ENCODE measurements around the gene RAB1A.
"Not testable (repeated sequence)": the region's sequence is repeated elsewhere in the genome, so short reads cannot be mapped to it uniquely, and the experiment has no call there.

The RAB1A gene

DNA sequence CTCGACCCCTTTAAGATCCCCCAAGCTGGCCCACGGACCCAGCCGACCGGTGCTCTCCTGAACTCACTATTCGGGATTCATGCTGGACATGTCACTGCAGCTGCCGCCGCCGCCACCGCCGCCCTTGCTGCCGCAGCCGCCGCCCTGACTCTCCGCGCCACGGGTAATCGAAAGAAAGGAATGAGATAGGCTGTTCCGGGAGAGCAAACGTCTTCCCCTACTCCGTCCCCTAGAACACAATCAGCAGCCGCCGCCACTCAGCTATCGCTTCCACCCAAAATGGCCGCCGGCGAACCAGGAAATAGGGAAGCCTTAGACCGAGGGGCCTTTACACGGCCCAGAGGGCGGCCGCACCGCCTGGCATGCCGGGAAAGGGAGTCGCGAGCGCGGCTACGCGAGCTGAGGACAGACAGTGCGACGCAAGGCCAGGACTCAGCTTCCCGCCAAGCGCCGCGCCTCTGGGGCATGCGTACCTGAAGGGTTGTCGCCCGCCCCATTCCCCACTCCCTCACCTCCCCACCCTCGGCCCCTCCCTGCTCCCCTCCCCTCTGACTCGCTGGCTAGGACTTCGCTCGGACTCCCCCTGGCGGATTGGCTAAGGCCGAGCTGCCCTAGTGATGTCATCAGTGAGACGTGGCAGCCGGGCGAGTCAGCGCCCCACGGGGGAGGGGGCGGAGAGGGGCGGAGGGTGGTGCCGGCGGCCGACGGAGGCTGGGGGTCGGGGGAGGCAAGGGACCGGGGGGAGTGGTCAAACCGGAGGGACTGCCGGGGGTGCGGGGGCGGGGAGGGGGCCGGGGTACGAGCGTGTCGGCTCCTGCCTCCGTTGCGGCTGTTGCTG, at the start of gene RAB1A:
Gene RAB1A (minus strand): TSS at position 281 of the 838 bp plus-strand sequence. CDS start 191 bp downstream, at position 90.
- no peaks in the 10 kb centered on the region for H3K9me3 Mint-ChIP-seq
- peaks cover 15 to 26% of the 10 kb centered on the region in 2 donors for H3K4me1 Mint-ChIP-seq
- peaks cover 8 to 10% of the 10 kb centered on the region in 2 donors for H3K36me3 Mint-ChIP-seq
- ATAC-seq (replicated peaks) (peak; percentile 95 to 96), DNase-seq (peak; percentile 98)
- H3K27me3 Mint-ChIP-seq = no peaks in the 10 kb centered on the region
- peak within 1 kb of the TSS; percentile 99 for H3K27ac Mint-ChIP-seq
- H3K4me3 Mint-ChIP-seq = peak within 1 kb of the TSS; percentile 93 to 99

DNA sequence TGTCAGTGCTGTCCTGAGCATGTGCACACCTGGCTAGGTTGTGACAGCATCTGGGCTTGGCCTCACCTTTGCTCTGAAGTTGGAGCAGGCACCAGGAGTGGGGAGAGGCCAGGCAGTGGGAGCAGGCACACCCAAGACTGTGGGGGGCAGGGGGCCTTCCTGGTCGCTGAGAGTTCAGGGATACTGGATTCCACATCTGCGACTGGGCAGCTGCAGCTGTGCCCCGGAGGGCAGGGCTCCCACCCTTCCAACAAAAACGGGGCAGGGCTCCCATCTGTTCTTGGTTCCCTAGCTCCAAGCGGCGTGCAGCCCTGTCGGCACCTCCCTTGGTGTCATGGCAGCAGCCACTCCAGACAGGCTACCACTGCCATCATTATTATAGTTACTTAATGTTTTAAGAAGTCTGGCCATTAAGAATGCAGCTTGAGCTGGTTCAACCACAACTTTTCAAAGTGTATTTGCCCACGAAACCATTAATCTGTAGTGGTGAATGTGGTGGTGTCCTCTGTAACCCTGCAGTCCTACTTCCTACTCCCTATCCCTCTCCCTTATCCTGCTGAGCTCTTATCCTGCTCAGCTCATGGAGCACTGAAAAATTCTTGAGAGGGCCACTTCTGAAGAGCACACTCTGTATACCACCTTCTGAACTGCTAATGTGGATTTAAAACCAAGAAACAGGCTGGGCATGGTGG, 48.0 kb upstream of the RAB1A start:
- H3K27me3 Mint-ChIP-seq = no peaks in the 10 kb centered on the region
- H3K36me3 Mint-ChIP-seq = peaks cover 0 to 1% of the 10 kb centered on the region in 2 donors
- H3K9me3 Mint-ChIP-seq = no peaks in the 10 kb centered on the region
- DNase-seq (no peak), ATAC-seq (replicated peaks) (no peak)
- H3K27ac Mint-ChIP-seq = no peak overlapping the region
- H3K4me3 Mint-ChIP-seq = no peak overlapping the region
- no peaks in the 10 kb centered on the region for H3K4me1 Mint-ChIP-seq

DNA sequence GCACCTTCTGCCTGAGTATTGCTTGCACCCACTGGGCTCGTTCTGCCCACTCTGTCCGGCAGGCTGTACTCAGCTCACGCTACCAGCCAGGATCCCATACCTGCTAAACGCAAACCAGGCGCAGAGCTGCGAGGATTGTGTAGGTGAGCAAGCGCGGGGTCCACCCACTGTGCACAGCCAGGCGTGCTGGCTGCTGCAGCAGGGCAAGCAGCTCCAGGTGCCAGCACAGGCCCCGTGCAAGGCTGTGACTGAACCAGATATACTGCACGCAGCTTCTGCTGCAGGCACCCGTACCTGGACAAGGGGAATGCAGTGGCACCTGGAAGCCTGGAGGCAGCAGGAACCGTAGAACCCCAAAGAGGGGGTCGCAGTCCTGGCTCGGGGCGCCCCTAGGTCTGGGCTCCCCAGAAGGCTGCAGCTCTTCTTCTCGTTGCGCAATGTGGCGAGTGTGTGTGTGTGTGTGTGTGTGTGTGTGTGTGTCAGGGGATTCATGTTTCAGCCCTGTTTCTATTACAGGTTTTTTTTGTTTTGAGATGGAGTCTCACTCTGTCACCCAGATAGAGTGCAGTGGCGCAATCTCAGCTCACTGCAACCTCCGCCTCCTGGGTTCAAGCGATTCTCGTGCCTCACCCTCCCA, 46.1 kb upstream of the RAB1A start:
- DNase-seq = no peak
- H3K27me3 Mint-ChIP-seq = no peaks in the 10 kb centered on the region
- no peaks in the 10 kb centered on the region for H3K4me1 Mint-ChIP-seq
- no peaks in the 10 kb centered on the region for H3K9me3 Mint-ChIP-seq
- no peak for ATAC-seq (replicated peaks)
- no peak overlapping the region for H3K27ac Mint-ChIP-seq
- no peak overlapping the region for H3K4me3 Mint-ChIP-seq
- H3K36me3 Mint-ChIP-seq = no peaks in the 10 kb centered on the region

GRCh38 chr2:65174031-65174430, 44.1 kb upstream of the RAB1A start:
- not testable (repeated sequence) for H3K36me3 Mint-ChIP-seq; H3K27ac Mint-ChIP-seq; H3K4me3 Mint-ChIP-seq; H3K4me1 Mint-ChIP-seq; H3K27me3 Mint-ChIP-seq; DNase-seq; ATAC-seq (replicated peaks); H3K9me3 Mint-ChIP-seq

DNA sequence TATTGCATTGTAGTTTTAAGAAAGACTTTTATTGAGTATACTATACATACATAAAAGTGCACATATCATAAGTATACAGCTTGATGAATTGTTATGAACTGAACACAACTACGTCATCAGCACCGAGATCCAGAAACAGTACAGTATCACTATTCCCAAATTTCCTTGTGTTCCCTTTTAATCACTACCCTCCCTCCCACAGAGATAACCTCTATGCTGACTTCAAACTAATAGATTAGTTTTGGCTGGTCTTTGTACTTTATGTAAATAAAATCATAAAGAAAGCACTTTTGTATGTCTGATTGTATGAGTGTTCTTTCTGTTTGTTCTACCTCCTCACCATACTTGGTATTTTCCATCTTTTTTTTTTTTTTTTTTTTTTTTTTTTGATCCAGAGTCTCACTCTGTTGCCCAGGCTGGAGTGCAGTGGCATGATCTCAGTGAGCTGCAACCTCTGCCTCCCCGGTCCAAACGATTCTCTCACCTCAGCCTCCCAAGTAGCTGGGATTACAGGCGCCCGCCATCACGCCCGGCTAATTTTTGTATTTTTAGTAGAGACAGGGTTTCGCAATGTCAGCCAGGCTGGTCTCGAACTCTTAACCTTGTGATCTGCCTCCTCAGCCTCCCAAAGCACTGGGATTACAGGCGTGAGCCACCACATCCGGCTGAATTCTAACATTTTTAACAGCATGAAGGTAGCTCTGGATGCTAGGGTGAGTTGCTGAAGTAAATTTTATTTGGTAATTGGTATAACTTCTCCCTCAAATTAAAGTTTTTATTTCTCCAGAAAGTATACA, 43.3 kb upstream of the RAB1A start:
- ATAC-seq (replicated peaks) (no peak), DNase-seq (no peak)
- no peaks in the 10 kb centered on the region for H3K4me1 Mint-ChIP-seq
- H3K9me3 Mint-ChIP-seq = no peaks in the 10 kb centered on the region
- no peak overlapping the region for H3K4me3 Mint-ChIP-seq
- no peaks in the 10 kb centered on the region for H3K36me3 Mint-ChIP-seq
- H3K27ac Mint-ChIP-seq = no peak overlapping the region
- no peaks in the 10 kb centered on the region for H3K27me3 Mint-ChIP-seq

DNA sequence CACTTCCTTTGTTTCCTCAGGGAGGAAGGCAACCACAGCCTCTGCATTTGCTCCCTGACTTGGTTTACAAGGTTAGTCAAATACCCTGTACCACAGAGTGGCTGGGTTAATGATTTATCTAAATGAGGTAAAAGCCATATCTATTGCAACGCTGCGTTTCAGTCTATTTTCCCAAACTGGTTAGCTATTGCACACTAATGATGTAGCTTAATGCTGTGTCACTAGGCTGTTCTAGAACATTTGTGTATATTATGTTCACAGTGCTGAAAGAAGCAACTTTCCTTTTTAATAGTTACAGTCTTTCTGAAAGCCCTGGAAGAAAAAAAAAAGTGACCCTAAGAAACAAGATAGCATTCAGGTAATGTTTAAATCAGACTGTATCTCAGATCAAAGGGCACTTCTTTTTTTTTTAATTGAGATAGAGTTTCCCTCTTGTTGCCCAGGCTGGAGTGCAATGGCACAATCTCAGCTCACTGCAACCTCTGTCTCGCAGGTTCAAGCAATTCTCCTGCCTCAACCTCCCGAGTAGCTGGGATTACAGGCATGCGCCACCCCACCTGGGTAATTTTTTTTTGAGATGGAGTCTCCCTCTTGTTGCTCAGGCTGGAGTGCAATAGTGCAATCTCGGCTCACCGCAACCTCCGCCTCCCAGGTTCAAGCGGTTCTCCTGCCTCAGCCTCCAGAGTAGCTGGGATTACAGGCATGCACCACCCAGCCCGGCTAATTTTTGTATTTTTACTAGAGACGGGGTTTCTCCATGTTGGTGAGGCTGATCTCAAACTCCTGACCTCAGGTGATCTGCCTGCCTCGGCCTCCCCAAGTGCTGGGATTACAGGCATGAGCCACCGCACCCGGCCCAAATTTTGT, 40.9 kb upstream of the RAB1A start:
- H3K27me3 Mint-ChIP-seq; H3K4me3 Mint-ChIP-seq; H3K36me3 Mint-ChIP-seq; H3K9me3 Mint-ChIP-seq; H3K4me1 Mint-ChIP-seq; DNase-seq; H3K27ac Mint-ChIP-seq; ATAC-seq (replicated peaks): not testable (repeated sequence)

GRCh38 chr2:65169760-65170136, 39.8 kb upstream of the RAB1A start:
- Mint-ChIP-seq H3K4me1 (peaks cover 8 to 13% of the 10 kb centered on the region in 2 donors), H3K27me3 (no peaks in the 10 kb centered on the region), H3K27ac (no peak overlapping the region), H3K4me3 (no peak overlapping the region), H3K9me3 (no peaks in the 10 kb centered on the region), H3K36me3 (no peaks in the 10 kb centered on the region)
- DNase-seq (no peak), ATAC-seq (replicated peaks) (no peak)

GRCh38 chr2:65165558-65165957, 35.7 kb upstream of the RAB1A start:
- peaks cover 14 to 31% of the 10 kb centered on the region in 2 donors for H3K4me1 Mint-ChIP-seq
- H3K27me3 Mint-ChIP-seq = no peaks in the 10 kb centered on the region
- no peak for DNase-seq
- H3K9me3 Mint-ChIP-seq = no peaks in the 10 kb centered on the region
- peak overlapping the region in 1 of 2 donors; percentile 14 for H3K4me3 Mint-ChIP-seq
- peak overlapping the region; percentile 14 for H3K27ac Mint-ChIP-seq
- ATAC-seq (replicated peaks) = peak; percentile 55 to 67
- H3K36me3 Mint-ChIP-seq = no peaks in the 10 kb centered on the region

DNA sequence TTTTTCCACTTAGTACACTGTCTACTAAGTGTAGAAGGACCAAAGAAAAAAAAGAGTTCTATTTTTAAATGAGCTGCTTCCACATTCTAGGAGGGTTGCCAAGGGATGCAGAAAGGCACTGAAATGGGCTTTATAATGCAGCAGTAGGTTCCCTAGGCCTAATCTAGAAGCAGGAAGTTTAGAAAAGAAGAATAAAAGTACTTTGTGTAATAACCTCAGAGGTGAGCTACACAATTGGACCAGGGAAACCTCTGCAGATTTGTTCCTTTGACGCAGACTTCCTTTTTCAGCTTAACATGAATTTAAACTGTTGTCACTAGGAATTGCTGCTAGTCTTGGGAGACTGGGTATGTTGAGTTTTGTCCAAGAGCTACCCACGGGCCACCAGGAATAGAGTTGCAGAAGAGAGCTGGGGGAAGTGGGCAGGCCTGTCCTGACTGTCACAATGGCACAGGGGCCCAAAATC, 34.6 kb upstream of the RAB1A start:
- no peak overlapping the region for H3K27ac Mint-ChIP-seq
- no peaks in the 10 kb centered on the region for H3K27me3 Mint-ChIP-seq
- ATAC-seq (replicated peaks) = no peak

GRCh38 chr2:65161551-65162100, 31.7 kb upstream of the RAB1A start:
- peak overlapping the region; percentile 68 for H3K27ac Mint-ChIP-seq
- no peaks in the 10 kb centered on the region for H3K36me3 Mint-ChIP-seq
- no peaks in the 10 kb centered on the region for H3K27me3 Mint-ChIP-seq
- no peaks in the 10 kb centered on the region for H3K9me3 Mint-ChIP-seq
- H3K4me1 Mint-ChIP-seq = peaks cover 20 to 41% of the 10 kb centered on the region in 2 donors
- ATAC-seq (replicated peaks) (no peak), DNase-seq (no peak)
- no peak overlapping the region for H3K4me3 Mint-ChIP-seq

More for the DNA sequence above, 34.6 kb upstream of the RAB1A start:
- no peaks in the 10 kb centered on the region for H3K36me3 Mint-ChIP-seq
- H3K4me3 Mint-ChIP-seq = no peak overlapping the region
- H3K9me3 Mint-ChIP-seq = no peaks in the 10 kb centered on the region
- H3K4me1 Mint-ChIP-seq = peaks cover 20 to 41% of the 10 kb centered on the region in 2 donors
- no peak for DNase-seq

GRCh38 chr2:65159906-65160305, 30.0 kb upstream of the RAB1A start:
- peak overlapping the region; percentile 39 for H3K27ac Mint-ChIP-seq
- peaks cover 12 to 28% of the 10 kb centered on the region in 2 donors for H3K4me1 Mint-ChIP-seq

DNA sequence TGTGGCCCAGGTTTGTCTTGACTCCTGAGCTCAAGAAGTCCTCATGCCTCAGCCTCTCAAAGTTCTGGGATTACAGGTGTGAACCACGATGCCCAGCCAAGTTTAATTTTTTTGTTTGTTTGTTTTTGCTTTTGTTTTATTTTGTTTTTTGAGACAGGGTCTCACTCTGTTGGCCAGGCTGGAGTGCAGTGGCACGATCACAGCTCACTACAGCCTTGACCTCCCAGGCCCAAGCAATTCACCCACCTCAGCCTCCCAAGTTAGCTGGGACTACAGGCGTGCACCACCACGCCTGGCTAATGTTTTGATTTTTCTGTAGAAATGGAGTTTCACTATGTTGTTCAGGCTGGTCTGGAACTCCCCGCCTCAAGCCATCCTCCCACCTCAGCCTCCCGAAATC, 29.4 kb upstream of the RAB1A start:
- H3K9me3 Mint-ChIP-seq = no peaks in the 10 kb centered on the region
- no peaks in the 10 kb centered on the region for H3K36me3 Mint-ChIP-seq
- no peak for DNase-seq
- H3K27me3 Mint-ChIP-seq = no peaks in the 10 kb centered on the region
- no peak for ATAC-seq (replicated peaks)
- no peak overlapping the region for H3K4me3 Mint-ChIP-seq
- peaks cover 10 to 24% of the 10 kb centered on the region in 2 donors for H3K4me1 Mint-ChIP-seq
- no peak overlapping the region for H3K27ac Mint-ChIP-seq

More at GRCh38 chr2:65159906-65160305, 30.0 kb upstream of the RAB1A start:
- no peaks in the 10 kb centered on the region for H3K9me3 Mint-ChIP-seq
- no peak overlapping the region for H3K4me3 Mint-ChIP-seq
- ATAC-seq (replicated peaks) (peak in 1 of 2 donors; percentile 18), DNase-seq (no peak)
- no peaks in the 10 kb centered on the region for H3K27me3 Mint-ChIP-seq
- no peaks in the 10 kb centered on the region for H3K36me3 Mint-ChIP-seq

DNA sequence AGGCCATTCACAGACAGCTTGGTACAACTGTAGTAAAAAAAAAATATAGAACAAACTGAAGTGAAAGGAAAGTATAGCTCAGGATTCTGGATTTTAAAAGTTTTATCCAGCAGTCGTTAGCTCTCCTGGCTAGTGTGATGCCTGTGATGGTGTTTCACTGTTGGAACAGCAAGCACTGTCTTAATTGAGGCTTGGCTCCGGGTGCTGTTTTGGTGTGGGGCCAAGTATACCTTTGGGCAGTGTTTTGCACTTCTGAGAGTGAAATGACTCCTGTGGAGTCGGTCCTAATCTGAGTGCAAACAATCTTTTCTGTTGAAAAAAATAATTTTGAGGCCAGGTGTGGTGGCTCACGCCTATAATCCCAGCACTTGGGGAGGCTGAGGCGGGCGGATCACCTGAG, 28.7 kb upstream of the RAB1A start:
- Mint-ChIP-seq H3K9me3 (no peaks in the 10 kb centered on the region), H3K36me3 (no peaks in the 10 kb centered on the region), H3K4me1 (peaks cover 10 to 17% of the 10 kb centered on the region in 2 donors), H3K27ac (no peak overlapping the region), H3K4me3 (no peak overlapping the region), H3K27me3 (no peaks in the 10 kb centered on the region)
- ATAC-seq (replicated peaks) (no peak), DNase-seq (no peak)

Measured in stimulated activated naive B cell treated with anti-CD40 and anti-IgM and Interleukin-4, amounts not matched to agents 10 μg/mL and 1 μg/mL and 100 μg/mL, for 72 hours (primary cell).